HS-5 (cell line): ENCODE data around the gene SPINK6.
A peak's percentile ranks its signal among the peaks of the same experiment; 100 is the strongest.

Source experiments
- DNase-seq: peaks from one replicate; pipeline ENCODE4 v3.0.0-alpha.2; 2012; ENCODE audit warnings: low read depth

SPINK6 gene, protein sequence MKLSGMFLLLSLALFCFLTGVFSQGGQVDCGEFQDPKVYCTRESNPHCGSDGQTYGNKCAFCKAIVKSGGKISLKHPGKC

DNA sequence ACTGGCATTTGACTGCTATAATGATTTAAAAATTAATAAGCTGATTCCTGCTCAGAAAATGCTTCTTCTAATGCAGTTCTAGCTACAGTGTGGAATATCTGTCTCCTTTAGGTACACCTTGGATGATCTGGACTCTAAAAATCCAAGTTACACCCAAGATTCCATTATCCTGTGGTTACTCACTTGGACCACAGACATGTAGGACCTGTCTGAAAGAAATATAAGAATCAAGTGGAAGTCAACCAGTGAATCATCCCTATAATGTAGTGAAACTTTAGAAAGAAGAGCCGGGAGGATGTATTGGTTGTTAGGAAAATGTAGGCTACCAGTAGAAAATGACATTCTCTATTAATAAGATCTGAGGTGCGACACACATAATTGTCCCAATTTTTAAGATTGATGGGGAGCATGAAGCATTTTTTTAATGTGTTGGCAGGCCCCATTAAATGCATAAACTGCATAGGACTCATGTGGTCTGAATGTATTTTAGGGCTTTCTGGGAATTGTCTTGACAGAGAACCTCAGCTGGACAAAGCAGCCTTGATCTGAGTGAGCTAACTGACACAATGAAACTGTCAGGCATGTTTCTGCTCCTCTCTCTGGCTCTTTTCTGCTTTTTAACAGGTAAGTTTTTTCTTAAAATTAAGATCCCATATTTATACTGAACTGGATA lies at the start of gene SPINK6:
TSS of gene SPINK6 (plus strand) at position 512 of the 673 bp plus-strand sequence. CDS start at position 567, 55 bp downstream.
- DNase-seq = peak; percentile 52

DNA sequence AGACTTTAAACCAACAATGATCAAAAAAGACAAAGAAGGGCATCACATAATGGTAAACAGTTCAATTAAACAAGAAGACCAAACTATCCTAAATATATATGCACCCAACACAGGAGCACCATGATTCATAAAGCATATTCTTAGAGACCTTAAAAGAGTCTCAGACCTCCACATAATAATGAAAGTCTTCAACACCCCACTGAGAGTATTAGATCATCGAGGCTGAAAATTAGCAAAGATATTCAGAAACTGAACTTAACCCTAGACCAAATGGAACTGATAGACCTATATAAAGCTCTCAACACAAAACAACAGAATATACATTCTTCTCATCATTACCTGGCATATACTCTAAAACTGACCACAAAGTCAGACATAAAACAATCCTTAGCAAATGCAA lies 46.2 kb upstream of the SPINK6 start:
- DNase-seq = no peak

DNA sequence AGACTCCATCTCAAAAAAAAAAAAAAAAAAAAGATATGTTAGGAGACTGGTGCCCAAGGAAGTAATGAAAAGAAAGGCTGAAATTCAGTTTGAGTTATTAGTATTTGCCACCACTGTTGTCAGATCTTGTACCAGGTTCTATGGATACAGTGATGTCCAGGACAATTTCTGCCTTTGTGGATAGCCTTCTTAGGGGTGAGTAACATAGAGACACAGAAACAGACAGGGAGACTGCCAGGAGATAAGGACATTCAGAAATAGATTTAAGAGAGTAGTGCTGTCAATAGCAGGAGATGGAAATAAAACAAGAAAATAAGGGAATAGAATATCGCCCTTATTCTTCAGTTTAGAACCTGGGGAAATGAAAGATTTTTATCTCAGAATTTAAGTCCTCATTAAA lies 40.8 kb upstream of the SPINK6 start:
- no peak for DNase-seq

DNA sequence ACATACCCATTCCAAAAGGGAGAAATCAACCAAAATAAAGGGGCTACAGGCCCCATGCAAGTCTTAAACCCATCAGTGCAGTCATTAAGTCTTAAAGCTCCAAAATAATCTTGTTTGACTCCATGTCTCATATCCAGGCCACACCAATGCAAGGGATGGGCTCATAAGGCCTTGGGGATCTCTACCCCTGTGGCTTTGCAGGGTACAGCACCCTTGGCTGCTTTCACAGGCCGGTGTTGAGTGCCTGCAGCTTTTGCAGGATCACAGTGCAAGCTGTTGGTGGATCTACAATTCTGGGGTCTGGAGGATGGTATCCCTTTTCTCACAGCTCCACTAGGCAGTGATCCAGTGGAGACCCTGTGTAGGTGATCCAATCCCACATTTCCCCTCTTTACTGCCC lies 39.5 kb upstream of the SPINK6 start:
- DNase-seq = no peak

DNA sequence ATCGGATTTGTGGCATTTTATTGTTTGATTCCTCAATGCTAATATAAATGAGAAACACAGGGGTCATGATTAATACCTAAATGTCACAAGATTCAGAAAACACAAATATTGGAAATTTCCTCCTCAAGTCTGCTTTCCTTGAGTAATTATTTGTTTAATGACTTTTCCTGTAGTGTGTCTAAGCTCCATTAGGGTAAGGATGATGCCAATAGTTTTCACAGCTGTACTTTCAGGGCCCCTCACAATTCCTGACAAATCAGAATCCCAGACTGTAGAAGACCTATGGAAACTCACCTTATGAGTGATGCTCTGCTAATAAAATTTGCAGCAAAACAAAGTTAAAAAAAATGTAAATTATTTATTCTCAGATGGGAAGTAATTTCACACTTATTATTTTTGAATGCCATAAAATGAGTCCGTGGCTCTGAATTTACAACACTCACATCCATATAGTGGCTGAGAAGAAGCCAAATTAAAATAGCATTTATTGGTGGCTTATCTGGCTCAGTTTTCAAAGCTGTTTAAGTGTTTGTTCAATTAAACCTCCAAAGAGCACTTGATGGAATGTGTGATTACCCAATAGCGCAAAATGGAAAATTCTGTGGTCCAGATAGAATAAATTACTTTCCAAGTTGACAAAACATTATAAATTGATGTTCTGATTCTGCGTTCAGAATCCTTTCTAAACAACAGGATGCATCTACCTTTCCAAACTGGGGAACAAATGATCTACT lies 36.1 kb upstream of the SPINK6 start:
- DNase-seq = no peak

DNA sequence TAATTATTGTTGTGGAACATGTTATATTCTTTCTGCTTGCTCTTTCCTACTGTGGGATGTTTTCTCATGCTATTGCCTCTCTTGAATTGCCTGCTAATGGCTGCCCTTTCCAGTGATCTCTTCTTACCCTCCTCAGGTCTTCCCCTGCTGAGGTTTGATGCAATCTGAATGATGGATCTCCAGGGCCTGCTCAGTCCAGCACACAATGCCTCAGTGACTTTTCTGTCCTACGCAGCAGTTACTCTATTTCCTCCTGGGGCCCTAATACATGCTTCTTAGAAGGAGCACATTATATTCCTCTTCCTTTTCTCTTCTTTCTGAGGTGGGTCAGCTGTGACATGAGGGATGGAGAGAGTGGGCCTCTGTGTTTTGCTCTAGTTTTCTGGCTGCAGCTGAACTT lies 34.6 kb upstream of the SPINK6 start, which contains the start of gene SPINK14:
TSS of gene SPINK14 (plus strand) at position 301 of the 400 bp plus-strand sequence. CDS start 1,187 bp downstream, outside the sequence.
- DNase-seq = no peak

DNA sequence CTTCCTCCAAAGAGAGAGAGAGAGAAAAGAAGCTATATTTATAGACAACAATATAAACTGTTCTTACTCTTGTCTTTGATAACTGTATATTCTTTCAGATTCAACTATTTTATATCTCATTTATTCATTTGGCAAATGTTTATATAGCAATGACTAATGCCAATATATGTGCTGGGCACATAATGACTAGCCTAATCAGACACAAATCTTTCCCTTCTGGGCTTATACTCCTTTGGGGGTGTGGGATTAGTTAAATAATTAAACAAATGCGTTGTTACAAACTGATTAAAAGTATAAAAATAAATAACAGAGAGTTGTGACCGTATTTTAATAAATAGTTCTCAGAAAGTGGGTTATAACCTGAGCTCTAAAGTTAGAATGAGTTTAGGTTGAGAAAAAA lies 30.5 kb upstream of the SPINK6 start:
- no peak for DNase-seq

DNA sequence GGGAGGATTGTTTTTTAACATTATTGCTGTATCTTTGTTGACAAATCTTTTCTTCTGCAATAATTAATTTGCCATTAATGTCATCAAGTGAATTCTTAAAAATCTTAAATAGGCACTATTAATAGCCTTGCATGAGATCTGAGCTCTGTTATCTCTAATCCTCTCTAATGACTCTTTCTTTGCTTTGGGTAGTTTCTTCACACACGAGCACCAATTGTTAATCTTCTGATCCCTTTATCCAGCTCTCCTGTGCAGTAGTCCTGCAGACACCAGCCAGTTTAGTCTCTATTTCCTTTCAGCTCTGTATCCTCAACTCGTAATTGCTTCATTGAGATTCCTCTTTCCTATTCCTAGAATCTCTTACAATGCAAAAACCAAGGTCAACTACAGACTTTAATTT lies 26.4 kb upstream of the SPINK6 start:
- no peak for DNase-seq

DNA sequence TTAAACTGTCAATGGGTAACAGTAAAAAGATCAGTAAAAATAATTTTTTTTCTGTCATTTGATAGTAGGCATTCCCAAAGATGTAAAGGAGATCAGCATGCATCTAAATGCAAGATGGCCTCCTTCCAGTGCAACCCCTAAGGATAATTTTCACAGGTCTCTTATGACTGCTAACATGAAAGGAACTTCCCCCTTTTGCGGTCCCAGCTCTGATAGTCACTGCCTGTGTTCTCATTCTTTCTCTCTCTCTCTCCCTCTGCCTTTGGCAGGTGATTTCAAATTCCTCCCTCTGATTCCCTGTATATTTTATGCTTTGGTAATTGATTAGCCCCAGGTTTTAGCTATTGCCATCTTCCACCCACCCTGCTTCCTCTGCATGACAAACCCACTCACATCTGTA lies 25.6 kb upstream of the SPINK6 start:
- no peak for DNase-seq

DNA sequence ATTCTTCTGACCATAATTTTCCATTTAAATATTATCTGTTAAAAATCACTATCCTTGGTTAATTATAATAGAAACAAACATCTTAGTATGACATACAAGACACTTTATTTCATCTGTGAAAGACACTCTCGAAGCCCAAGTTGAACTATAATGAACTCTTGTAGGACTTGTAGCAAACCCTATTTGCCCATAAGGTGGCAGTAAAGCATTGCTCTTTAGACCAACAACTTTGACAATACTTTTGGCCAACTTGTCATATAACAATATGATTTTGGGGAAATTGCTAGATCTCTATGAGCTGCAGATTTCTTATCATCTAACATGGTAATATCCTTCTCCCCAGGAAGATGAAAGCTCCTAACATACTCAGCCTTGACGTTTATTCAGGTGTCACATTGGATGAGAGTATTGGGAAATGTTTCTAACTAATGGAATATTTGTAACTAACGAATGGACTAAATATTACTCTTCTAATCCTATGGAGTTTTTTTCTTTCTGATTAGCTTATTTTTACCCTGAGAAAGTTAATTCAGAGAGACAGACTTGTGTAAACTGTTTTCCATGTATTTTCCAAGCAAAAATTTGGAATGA lies 23.5 kb upstream of the SPINK6 start:
- peak; percentile 43 for DNase-seq

DNA sequence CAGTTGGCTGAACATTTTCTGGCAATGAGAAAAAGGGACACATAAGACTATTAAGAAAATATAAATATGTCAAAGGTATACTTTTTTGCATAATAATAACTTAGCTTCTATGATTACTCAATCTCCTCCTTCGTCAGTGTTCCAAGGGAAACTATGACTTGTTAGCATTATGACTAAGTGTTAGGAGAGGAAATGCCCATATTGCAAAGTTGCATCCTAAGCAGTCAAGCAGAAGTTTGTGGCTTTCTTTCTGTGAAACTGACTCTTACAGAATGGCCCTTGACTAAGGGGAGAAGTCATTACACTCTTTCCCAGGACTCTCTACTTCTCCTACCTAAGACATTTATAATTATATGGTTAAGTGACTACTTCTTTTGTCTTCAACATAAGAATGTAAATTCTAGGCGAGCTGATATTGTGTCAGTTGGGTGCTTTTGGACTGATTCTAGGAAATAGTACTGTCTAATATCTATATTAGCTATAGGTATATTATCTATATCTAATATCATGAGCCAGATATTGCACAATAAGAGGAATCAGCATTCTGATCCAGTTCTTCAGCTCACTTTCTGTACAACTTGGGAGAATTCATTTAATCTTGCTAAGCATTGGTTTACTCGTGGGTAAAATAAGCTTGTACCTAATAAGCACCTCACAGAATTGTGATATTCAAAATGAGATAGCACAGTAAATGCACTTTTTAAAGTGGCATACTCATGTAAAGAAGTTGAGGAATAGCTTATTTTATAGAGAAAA lies 16.4 kb upstream of the SPINK6 start:
- peak; percentile 75 for DNase-seq

DNA sequence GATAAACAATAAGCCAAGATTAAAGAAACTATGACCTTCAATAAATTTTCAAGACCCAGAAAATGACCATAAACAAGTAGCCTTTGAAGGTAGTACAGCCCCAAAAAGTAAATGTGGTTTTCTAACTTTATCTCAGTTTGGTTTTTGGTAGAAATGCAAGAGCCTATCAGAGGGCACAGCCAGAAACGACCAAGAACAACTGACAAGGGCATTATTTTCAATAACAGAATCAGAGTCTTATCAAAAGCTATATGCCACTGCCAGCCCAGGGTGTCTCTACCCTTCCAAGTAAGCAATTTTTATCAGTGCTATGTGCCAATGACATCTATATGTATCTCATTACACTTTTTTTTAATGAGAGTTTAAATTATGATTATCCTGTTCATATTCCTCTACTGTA lies 11.8 kb upstream of the SPINK6 start:
- DNase-seq = no peak

DNA sequence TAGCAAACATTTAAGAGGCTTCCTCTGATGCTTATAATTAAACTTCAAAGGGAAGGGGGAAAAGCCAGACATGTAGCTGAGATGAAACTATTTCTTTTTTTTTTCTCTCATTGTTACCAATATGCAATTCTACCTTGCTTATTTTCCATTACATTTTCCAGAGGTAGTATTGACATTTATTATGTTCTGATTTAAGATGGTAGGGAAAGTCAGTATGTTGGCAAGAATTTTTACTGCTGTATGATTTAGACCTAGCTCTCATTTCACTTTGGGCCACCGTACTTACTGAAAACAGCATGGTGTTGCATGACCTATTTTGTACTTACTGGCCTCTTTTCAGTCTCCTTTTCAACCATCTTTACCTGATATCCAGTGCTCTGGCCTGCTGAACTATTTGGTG lies 9.6 kb upstream of the SPINK6 start:
- DNase-seq = no peak

DNA sequence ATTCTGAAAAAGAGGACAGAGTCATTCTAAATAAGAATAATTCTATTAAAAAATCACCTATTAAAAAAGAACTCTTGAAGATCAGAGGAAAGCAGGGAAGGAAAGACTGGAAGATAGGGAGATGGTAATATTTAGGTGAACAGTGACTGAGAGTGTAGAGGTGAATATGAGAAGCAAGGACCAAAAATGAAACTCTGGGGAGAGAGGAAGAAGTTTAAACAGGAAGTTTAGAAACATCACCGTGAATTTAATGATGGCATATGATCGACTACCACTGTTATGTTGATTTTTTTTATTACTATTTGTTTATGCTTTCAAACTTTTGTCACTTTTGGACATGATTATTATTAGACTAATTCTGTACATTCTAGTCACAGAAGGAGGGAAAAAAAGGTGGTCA lies 1.7 kb upstream of the SPINK6 start:
- DNase-seq = no peak

DNA sequence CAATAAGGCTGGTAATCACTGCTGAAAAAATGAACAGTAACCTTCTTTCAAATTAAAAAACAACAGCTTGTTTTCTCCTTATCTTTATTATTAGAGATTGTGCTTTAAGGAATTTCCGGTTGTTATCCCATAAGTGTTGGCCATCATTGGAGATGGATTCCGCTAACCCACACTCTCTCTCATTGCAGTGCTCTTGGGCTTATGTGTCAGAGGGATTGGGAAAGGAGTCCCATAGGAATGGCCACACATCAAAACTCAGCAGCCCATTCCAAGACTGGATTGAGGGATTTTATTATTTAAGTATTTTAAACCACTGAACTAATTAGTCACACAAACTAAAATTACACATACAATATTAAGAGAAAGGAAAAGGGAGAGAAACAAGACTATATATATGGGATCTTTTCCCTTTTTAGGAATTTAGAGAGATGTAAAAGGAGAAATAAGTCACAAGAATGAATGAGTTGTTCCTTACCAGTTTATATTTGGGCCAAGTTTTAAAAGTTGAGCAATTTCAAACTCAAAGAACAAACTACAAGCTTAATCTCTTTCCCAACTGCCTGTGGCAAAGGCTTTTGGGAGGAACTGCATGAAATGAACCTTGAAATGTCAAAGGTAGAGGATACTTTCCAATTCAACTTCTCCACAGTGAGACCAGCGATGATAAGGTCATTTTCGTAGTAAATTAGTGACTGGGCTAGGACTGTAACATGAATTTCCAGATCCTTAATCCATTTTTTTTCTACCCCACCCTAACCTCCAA lies 2.4 kb downstream of the SPINK6 start:
- DNase-seq = no peak

DNA sequence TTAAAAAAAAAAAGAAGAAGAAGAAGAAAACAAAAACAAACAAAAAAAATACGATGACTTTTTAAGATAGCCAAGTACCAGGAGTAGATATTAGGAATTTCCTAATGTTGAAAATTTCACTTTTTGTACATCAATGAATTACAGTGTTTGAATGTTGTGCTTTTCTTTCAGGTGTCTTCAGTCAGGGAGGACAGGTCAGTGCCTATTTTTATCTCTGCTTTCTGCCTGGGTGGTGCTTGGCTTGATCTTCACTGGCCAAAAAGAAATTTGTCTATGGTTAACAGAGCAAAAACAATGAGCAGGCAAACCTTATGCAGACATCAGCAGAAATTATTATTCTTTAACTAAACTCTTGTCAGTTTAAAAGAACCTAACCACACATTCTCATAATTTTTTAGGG lies 3.0 kb downstream of the SPINK6 start:
- DNase-seq = no peak

DNA sequence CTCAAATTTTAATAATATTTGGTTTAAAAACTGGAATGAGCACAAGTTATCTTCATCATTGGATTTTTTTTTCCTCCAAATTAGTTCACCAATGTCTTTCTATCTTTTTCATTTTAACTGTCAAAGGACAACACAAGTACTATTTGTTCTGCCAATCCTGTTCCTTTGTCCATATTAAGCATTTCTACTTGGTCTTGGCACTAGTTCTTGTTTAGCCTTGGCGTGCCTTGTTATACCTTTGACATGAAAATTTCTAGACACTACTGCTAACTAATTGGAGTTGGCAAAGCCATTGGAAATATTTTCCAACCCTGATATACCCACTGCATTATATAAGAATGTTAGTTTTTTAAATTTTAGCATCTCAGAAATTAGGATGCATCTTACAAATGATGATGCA lies 3.8 kb downstream of the SPINK6 start:
- no peak for DNase-seq

DNA sequence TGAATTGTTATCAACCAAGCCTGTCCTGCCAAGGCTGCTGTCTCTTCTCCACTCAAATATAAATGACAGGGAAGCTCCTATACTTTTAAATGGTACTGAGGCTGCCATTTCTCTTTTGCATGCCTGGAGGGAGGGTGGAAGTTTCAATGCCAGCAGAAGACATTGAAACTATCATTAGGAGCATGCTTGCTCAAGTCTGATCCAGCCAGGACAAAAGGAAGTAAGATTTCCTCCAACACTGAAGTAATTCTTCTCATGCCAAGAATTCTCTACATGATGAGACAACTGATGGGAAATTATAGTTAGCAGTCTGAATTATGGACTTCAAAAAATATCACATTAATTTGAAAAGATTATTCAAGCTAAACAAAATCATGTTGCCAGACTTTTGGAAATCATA lies 5.4 kb downstream of the SPINK6 start:
- no peak for DNase-seq

DNA sequence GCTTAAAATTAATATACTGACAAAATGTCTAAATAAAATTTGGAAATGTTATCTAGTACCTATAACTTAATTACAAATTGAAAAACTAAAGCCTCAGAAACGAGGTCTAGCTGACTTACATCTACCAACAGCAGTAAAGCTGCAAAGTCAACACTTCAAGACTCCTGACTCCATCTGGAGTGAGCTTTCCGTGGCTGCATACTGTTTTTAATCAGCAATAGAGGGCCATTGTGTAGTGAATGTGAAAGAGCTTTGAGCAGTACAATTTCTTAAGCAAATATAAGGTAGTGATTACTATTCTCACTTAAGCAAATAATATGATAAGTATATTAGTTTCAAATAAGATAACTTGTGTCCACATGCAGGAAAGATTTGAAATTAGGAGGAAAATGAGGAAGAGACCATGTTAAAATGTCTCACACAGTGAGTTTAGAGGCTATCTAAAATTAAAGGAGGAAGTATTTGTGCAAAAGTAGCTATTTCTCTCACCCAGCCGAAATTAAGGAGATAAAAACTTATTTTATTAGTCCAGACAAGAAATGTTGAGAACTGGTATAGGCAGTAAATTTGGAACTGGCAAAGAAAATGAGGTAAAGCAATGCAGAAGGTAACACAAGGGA lies 6.4 kb downstream of the SPINK6 start:
- DNase-seq = no peak

DNA sequence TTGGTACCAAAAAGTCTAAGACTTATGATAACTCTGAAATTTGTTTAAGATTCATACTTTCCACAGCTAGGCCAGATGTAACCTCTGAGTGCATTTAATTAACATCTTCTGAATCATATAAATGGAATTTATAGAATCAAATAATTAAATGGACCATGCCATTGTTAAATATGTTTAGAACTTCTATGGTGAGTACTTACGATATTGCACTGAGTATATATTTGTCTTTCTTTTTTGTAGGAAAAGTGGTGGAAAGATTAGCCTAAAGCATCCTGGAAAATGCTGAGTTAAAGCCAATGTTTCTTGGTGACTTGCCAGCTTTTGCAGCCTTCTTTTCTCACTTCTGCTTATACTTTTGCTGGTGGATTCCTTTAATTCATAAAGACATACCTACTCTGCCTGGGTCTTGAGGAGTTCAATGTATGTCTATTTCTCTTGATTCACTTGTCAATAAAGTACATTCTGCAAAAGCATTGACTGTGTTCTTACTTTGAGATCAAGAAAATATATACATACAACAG lies 11.9 kb downstream of the SPINK6 start:
- no peak for DNase-seq

DNA sequence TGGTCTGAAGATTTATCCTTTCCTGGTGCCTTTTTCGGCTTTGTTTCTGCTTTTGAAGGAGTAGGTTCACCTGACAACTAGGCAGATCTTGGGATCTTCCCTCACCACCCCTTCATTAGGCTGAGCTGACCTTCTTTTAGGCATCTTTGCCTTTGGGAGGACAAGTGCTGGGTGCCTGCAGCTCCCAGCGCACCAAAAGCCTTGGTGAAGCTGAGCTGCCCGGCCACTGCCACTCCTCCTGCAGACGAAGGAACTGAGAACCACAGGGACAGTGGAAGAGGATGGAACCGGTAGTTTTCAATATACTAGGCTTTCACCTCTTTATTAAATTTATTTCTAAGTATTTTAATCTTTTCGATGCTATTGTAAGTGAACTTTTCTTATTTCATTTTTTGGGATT lies 18.7 kb downstream of the SPINK6 start:
- no peak for DNase-seq
